LHCN-M2 (cell line): Measurements from ENCODE around the gene CHRM4. TPM values are rescaled to one million over a fixed set of nuclear protein-coding genes. Genes with fewer than 3 reads are reported as not detected.

Source experiments
- DNase-seq: peaks from one replicate; pipeline ENCODE4 v3.0.0-alpha.2; 2012; ENCODE audit warnings: low read depth
- total RNA-seq: library from RNA; depleted of rRNA; stranded (reverse); fragments of >200 nt; gene quantifications from 2 replicates; pipeline ENCODE4 v1.2.3, GENCODE V29; 2014

The CHRM4 gene
- total RNA-seq, 1 experiment from 2014 or later = 0.29 TPM

DNA sequence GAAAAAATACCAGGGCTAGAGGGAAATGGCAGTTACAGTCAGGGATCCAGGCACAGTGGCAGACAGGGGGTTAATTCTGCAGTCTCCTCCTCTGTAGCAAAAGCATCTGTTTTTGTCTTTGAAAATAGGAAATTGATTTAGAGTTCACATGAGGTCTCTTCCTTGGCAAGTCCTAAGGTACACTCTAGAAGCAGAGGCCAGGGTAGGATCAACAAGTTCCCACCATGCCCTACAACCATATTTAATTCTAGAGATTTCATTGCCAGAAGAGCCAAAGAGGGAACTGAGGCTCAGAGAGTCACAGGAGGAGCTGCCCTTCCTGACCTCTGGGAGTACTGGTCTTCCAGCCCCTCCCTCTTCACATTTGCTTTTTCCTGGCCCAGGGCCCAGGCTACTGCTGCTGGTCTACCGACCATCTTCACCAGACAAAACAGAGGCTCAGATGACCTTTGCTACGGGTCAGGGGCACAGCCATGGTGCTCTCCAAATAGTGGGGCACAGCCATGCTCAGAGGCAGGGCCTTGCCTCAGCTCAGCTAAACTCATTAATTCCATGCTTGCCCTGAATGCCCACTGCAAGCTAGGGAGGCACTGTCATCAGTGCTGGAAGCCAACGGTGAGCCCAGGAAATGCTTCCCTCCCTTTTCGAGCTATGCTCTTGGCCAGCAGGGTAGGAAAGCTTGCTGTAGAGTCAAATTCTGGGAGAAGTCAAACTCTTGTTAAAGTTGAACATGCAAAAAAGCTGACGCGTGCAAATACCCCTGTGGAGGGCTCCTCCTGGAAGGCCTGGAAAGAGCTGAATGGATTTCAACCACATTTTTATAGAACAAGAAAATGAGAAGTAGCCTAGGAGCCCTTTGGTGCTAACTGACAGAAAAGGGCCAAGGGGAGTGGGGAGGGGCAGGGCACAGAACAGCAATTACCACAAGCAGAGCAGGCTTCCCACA lies 11.7 kb upstream of the CHRM4 start:
- no peak for DNase-seq

DNA sequence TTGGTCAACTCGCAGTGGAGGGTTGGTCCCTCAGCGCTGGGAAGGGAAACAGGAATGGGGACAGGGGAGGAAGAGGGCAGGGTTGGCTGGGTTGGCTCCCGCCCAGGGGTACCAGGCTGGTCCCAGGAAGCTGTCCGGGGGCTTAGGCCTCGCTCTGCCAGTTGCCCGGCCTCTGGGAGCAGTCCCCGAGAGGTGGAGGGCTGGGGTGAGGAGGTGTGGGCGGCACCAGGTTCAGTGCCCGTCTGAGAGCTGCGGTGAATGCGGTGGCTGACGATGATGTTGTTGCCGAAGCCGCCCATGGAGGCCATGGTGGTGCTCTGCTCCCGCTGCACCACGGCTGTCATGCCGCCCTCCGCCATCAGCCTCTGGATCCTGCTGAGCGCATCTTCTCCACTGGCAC lies 6.0 kb upstream of the CHRM4 start:
- DNase-seq = no peak

DNA sequence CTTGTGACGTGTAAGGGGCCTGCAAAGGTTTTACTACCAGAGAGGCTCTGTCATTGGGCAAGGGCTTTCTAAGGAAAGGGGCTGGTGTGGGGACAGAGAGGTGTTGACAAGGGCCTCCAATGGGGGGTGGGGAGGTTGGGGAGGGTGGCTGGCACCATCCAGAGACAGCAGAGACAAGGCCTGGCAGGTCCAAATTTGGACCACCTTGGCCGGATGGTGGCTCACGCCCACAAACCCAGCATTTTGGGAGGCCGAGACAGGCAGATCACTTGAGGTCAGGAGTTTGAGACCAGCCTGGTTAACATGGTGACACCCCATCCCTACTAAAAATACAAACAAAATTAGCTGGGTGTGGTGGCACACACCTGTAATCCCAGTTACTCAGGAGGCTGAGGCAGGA lies 2.2 kb upstream of the CHRM4 start:
- DNase-seq = no peak

DNA sequence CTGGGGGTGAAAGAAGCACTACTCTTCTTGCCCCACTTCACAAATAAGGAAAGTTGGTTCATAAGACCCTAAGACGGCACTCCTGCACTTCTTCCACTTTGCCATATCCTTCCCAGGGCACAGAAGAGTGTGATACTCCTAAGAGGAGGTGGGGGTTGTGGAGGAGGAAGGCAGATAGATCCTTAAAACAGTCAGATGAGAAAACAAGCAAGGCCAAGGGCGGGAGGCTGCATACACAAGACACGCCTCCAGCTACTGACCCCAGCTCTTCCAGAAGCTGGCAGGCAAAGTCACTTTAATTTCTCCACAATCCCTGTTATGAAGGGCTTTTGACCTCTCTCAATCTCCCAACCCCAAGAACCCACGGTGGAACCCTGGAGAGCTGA lies 1.6 kb upstream of the CHRM4 start:
- no peak for DNase-seq

- DNase-seq = peak; percentile 70
Measured at GRCh38 chr11:46392421-46393230, 1.1 kb upstream of the CHRM4 start.

DNA sequence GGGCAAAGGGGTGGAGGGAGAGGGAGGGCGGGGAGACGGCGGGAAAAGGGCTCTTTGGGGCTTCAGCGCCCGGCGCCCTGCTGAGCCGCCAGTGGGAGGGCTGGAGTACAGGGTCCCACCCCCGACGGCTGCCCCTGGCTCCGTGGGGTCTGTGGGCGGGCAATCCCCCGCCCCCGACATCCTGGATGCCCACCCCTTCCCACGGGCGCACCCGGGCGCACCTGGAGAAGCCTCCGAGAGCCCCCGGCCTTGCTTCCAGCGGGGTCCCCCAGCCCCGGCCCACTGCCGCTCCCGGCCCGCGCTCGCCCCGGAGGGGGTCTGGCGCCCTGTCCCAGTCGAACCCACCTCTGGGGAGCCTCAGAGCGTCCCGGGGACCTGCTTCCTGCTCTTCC lies 394 bp downstream of the CHRM4 start:
- no peak for DNase-seq

- no peak for DNase-seq
Measured at GRCh38 chr11:46390331-46391171, 1.0 kb downstream of the CHRM4 start.

- DNase-seq = peak; percentile 54
Measured at GRCh38 chr11:46389450-46390330, 1.9 kb downstream of the CHRM4 start.

- no peak for DNase-seq
Measured at GRCh38 chr11:46388619-46389449, 2.7 kb downstream of the CHRM4 start.

DNA sequence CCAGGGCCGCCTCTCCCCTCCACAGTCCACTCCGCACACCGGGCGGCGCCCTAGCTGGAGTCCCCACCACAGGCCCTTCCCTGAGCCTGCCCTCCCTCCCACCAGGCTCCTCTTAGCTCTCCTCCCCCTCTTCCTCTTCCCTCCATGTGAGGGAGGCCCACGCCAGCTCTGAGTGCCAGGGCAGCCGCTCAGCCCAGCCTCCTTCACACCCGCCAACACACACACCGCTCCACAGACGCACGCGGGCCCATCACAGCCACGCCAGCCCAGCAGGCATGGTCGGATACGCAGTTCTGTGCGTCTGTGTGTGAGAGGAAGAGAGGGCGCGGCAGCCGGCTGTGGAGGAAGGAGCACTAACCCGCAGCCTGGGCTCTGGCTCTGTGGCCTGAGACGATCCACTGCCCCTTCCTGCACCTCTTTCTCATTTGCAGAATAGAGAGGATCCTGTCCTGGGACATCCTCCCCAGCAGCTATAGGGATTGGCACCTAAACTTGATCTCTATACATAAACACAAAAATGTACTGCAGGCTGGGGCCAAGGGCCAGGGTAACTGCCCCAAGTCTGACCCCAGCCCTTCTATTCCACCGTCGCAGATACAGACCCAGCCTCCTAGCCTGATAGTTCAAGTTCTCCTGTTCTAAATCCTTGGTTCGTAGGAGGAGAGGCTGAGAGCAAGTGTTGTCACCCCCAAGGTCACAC lies 3.5 kb downstream of the CHRM4 start:
- DNase-seq = no peak

- no peak for DNase-seq
Measured at GRCh38 chr11:46387456-46387855, 4.1 kb downstream of the CHRM4 start.

DNA sequence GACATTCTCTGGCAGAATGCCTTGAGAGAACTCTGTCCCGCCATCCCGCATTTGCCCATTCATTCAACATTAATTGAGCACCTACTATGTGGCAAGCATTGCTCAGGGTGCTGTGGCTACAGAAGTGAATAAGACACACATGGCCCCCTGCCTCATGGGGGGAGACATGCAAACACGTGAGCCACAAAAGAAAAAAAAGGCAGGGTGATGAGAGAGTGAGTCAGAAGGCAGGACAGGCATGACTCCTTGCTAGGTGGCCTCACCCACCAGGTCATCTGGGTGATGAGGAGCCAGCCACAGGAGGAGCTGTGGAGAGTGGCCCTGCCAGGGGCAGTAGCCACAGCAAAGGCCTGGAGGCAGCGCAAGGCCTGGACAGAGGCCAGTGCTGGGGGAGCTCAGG lies 4.9 kb downstream of the CHRM4 start:
- DNase-seq = no peak

GRCh38 chr11:46386005-46386578 lies 5.5 kb downstream of the CHRM4 start:
- no peak for DNase-seq

- DNase-seq = no peak
Measured at GRCh38 chr11:46385169-46386004, 6.2 kb downstream of the CHRM4 start.

- DNase-seq = no peak
Measured at GRCh38 chr11:46383974-46384701, 7.4 kb downstream of the CHRM4 start.

DNA sequence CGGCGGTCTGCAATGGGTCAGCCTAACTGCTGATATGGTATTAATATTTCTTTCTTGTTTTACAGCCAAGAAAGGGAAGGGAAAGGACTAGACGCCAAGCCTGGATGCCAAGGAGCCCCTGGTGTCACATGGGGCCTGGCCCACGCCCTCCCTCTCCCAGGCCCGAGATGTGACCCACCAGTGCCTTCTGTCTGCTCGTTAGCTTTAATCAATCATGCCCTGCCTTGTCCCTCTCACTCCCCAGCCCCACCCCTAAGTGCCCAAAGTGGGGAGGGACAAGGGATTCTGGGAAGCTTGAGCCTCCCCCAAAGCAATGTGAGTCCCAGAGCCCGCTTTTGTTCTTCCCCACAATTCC lies 8.2 kb downstream of the CHRM4 start:
- DNase-seq = no peak
